ENCODE data around the gene THSD4. TPM values are rescaled to one million over a fixed set of nuclear protein-coding genes. Genes with fewer than 3 reads are reported as not detected.

Gene THSD4
- total RNA-seq, 1 donor from 2014 or later = not detected

GRCh38 chr15:71334434-71334833 is 219.2 kb downstream of the THSD4 start:
- no peak overlapping the region for H3K4me3 Mint-ChIP-seq (ENCODE audit: low read depth)
- peaks cover 8% of the 10 kb centered on the region for H3K27me3 Mint-ChIP-seq (ENCODE audit: low read depth)
- DNase-seq (ENCODE audit: low spot score) = no peak
- intact Hi-C loops (cut with micrococcal nuclease) = no loop called here
- no peaks in the 10 kb centered on the region for H3K36me3 Mint-ChIP-seq (ENCODE audit: low read depth)
- H3K9me3 Mint-ChIP-seq = no peaks in the 10 kb centered on the region
- peaks cover 21% of the 10 kb centered on the region for H3K4me1 Mint-ChIP-seq (ENCODE audit: low read depth)
- H3K27ac Mint-ChIP-seq = no peak overlapping the region

GRCh38 chr15:71334873-71335272 is 219.6 kb downstream of the THSD4 start:
- Mint-ChIP-seq H3K4me1 (ENCODE audit: low read depth) (peaks cover 20% of the 10 kb centered on the region), H3K4me3 (ENCODE audit: low read depth) (no peak overlapping the region), H3K27ac (no peak overlapping the region), H3K27me3 (ENCODE audit: low read depth) (peaks cover 8% of the 10 kb centered on the region), H3K36me3 (ENCODE audit: low read depth) (no peaks in the 10 kb centered on the region), H3K9me3 (no peaks in the 10 kb centered on the region)
- no peak for DNase-seq (ENCODE audit: low spot score)
- intact Hi-C loops (cut with micrococcal nuclease) = no loop called here

- no peak overlapping the region for H3K4me3 Mint-ChIP-seq (ENCODE audit: low read depth)
- no peaks in the 10 kb centered on the region for H3K9me3 Mint-ChIP-seq
- DNase-seq (ENCODE audit: low spot score) = no peak
- H3K27ac Mint-ChIP-seq = no peak overlapping the region
- peaks cover 8% of the 10 kb centered on the region for H3K27me3 Mint-ChIP-seq (ENCODE audit: low read depth)
- H3K36me3 Mint-ChIP-seq (ENCODE audit: low read depth) = no peaks in the 10 kb centered on the region
- H3K4me1 Mint-ChIP-seq (ENCODE audit: low read depth) = peaks cover 20% of the 10 kb centered on the region
- intact Hi-C loops (cut with micrococcal nuclease) = no loop called here
These were observed 220.3 kb downstream of the THSD4 start for GRCh38 chr15:71335591-71335990.

GRCh38 chr15:71336671-71337070 is 221.4 kb downstream of the THSD4 start:
- no peak for DNase-seq (ENCODE audit: low spot score)
- Mint-ChIP-seq H3K36me3 (ENCODE audit: low read depth) (no peaks in the 10 kb centered on the region), H3K27me3 (ENCODE audit: low read depth) (peaks cover 8% of the 10 kb centered on the region), H3K27ac (no peak overlapping the region), H3K4me1 (ENCODE audit: low read depth) (peaks cover 20% of the 10 kb centered on the region), H3K4me3 (ENCODE audit: low read depth) (no peak overlapping the region), H3K9me3 (no peaks in the 10 kb centered on the region)
- intact Hi-C loops (cut with micrococcal nuclease) = no loop called here

- Mint-ChIP-seq H3K27me3 (ENCODE audit: low read depth) (peaks cover 8% of the 10 kb centered on the region), H3K36me3 (ENCODE audit: low read depth) (no peaks in the 10 kb centered on the region), H3K4me3 (ENCODE audit: low read depth) (no peak overlapping the region), H3K4me1 (ENCODE audit: low read depth) (peaks cover 20% of the 10 kb centered on the region), H3K9me3 (no peaks in the 10 kb centered on the region), H3K27ac (no peak overlapping the region)
- no peak for DNase-seq (ENCODE audit: low spot score)
- intact Hi-C loops (cut with micrococcal nuclease) = no loop called here
These were observed 222.1 kb downstream of the THSD4 start for GRCh38 chr15:71337197-71337845.

GRCh38 chr15:71338265-71338664 is 223.0 kb downstream of the THSD4 start:
- H3K9me3 Mint-ChIP-seq = no peaks in the 10 kb centered on the region
- no peak overlapping the region for H3K4me3 Mint-ChIP-seq (ENCODE audit: low read depth)
- H3K27me3 Mint-ChIP-seq (ENCODE audit: low read depth) = peaks cover 8% of the 10 kb centered on the region
- no peaks in the 10 kb centered on the region for H3K36me3 Mint-ChIP-seq (ENCODE audit: low read depth)
- no peak for DNase-seq (ENCODE audit: low spot score)
- intact Hi-C loops (cut with micrococcal nuclease) = no loop called here
- peaks cover 17% of the 10 kb centered on the region for H3K4me1 Mint-ChIP-seq (ENCODE audit: low read depth)
- H3K27ac Mint-ChIP-seq = no peak overlapping the region

GRCh38 chr15:71338827-71339542 is 223.7 kb downstream of the THSD4 start:
- Mint-ChIP-seq H3K36me3 (ENCODE audit: low read depth) (no peaks in the 10 kb centered on the region), H3K9me3 (no peaks in the 10 kb centered on the region), H3K4me1 (ENCODE audit: low read depth) (peaks cover 11% of the 10 kb centered on the region), H3K4me3 (ENCODE audit: low read depth) (no peak overlapping the region), H3K27ac (no peak overlapping the region), H3K27me3 (ENCODE audit: low read depth) (peaks cover 8% of the 10 kb centered on the region)
- intact Hi-C loops (cut with micrococcal nuclease) = no loop called here
- DNase-seq (ENCODE audit: low spot score) = no peak

- intact Hi-C loops (cut with micrococcal nuclease) = no loop called here
- no peaks in the 10 kb centered on the region for H3K9me3 Mint-ChIP-seq
- no peak overlapping the region for H3K4me3 Mint-ChIP-seq (ENCODE audit: low read depth)
These were observed 226.7 kb downstream of the THSD4 start for GRCh38 chr15:71341811-71342550.

GRCh38 chr15:71342658-71343057 is 227.4 kb downstream of the THSD4 start:
- no peaks in the 10 kb centered on the region for H3K9me3 Mint-ChIP-seq
- no peak overlapping the region for H3K4me3 Mint-ChIP-seq (ENCODE audit: low read depth)
- H3K27me3 Mint-ChIP-seq (ENCODE audit: low read depth) = peaks cover 4% of the 10 kb centered on the region
- DNase-seq (ENCODE audit: low spot score) = no peak
- H3K4me1 Mint-ChIP-seq (ENCODE audit: low read depth) = no peaks in the 10 kb centered on the region
- intact Hi-C loops (cut with micrococcal nuclease) = no loop called here
- no peak overlapping the region for H3K27ac Mint-ChIP-seq
- H3K36me3 Mint-ChIP-seq (ENCODE audit: low read depth) = no peaks in the 10 kb centered on the region

More at GRCh38 chr15:71341811-71342550, 226.7 kb downstream of the THSD4 start:
- H3K4me1 Mint-ChIP-seq (ENCODE audit: low read depth) = no peaks in the 10 kb centered on the region
- H3K36me3 Mint-ChIP-seq (ENCODE audit: low read depth) = no peaks in the 10 kb centered on the region
- DNase-seq (ENCODE audit: low spot score) = no peak
- H3K27me3 Mint-ChIP-seq (ENCODE audit: low read depth) = peaks cover 5% of the 10 kb centered on the region
- H3K27ac Mint-ChIP-seq = no peak overlapping the region

- no peaks in the 10 kb centered on the region for H3K4me1 Mint-ChIP-seq (ENCODE audit: low read depth)
- peaks cover 2% of the 10 kb centered on the region for H3K27me3 Mint-ChIP-seq (ENCODE audit: low read depth)
- no peak overlapping the region for H3K27ac Mint-ChIP-seq
- no peak overlapping the region for H3K4me3 Mint-ChIP-seq (ENCODE audit: low read depth)
- DNase-seq (ENCODE audit: low spot score) = no peak
- no peaks in the 10 kb centered on the region for H3K36me3 Mint-ChIP-seq (ENCODE audit: low read depth)
- intact Hi-C loops (cut with micrococcal nuclease) = no loop called here
- no peaks in the 10 kb centered on the region for H3K9me3 Mint-ChIP-seq
These were observed 229.0 kb downstream of the THSD4 start for GRCh38 chr15:71344316-71344715.

- Mint-ChIP-seq H3K36me3 (ENCODE audit: low read depth) (no peaks in the 10 kb centered on the region), H3K4me3 (ENCODE audit: low read depth) (no peak overlapping the region), H3K27me3 (ENCODE audit: low read depth) (peaks cover 3% of the 10 kb centered on the region), H3K27ac (no peak overlapping the region), H3K4me1 (ENCODE audit: low read depth) (no peaks in the 10 kb centered on the region), H3K9me3 (no peaks in the 10 kb centered on the region)
- no peak for DNase-seq (ENCODE audit: low spot score)
- intact Hi-C loops (cut with micrococcal nuclease) = no loop called here
These were observed 229.9 kb downstream of the THSD4 start for GRCh38 chr15:71345186-71345585.

- Mint-ChIP-seq H3K4me1 (ENCODE audit: low read depth) (no peaks in the 10 kb centered on the region), H3K36me3 (ENCODE audit: low read depth) (no peaks in the 10 kb centered on the region), H3K9me3 (no peaks in the 10 kb centered on the region), H3K4me3 (ENCODE audit: low read depth) (no peak overlapping the region), H3K27me3 (ENCODE audit: low read depth) (peaks cover 4% of the 10 kb centered on the region), H3K27ac (no peak overlapping the region)
- no peak for DNase-seq (ENCODE audit: low spot score)
- intact Hi-C loops (cut with micrococcal nuclease) = no loop called here
These were observed 231.2 kb downstream of the THSD4 start for GRCh38 chr15:71346464-71346863.

GRCh38 chr15:71348597-71348996 is 233.3 kb downstream of the THSD4 start:
- intact Hi-C loops (cut with micrococcal nuclease) = no loop called here
- no peak overlapping the region for H3K27ac Mint-ChIP-seq
- H3K27me3 Mint-ChIP-seq (ENCODE audit: low read depth) = peaks cover 7% of the 10 kb centered on the region
- H3K4me1 Mint-ChIP-seq (ENCODE audit: low read depth) = no peaks in the 10 kb centered on the region
- H3K4me3 Mint-ChIP-seq (ENCODE audit: low read depth) = no peak overlapping the region
- no peaks in the 10 kb centered on the region for H3K9me3 Mint-ChIP-seq
- no peak for DNase-seq (ENCODE audit: low spot score)
- no peaks in the 10 kb centered on the region for H3K36me3 Mint-ChIP-seq (ENCODE audit: low read depth)
